A549 (cell line): Measurements from ENCODE around the gene SPTB.

Source experiments
- BHLHE40 ChIP-seq: IDR thresholded peaks from 2 replicates; pipeline ENCODE4 v1.6.1; 2012; ENCODE audit warnings: low read depth, low read length, inconsistent platforms
- CBX2 ChIP-seq: fragments of 200-600 bp; sonication (generic); IDR thresholded peaks from 2 replicates; pipeline ENCODE4 v1.6.1; 2016; ENCODE audit warnings: low read depth, mild to moderate bottlenecking, borderline replicate concordance
- CEBPB ChIP-seq, 2 experiments: fragments of >200 bp in 1 of 2; sonication (Bioruptor Twin) in 1 of 2; formaldehyde crosslinking in 1 of 2; IDR thresholded peaks; 2 replicates each; pipeline ENCODE4 v1.6.1; 2012 to 2016
- EP300 ChIP-seq, 2 experiments: fragments of >200 bp; sonication (Bioruptor Twin); formaldehyde crosslinking; IDR thresholded peaks; 2 replicates in 1 of 2; 3 replicates in 1 of 2; pipeline ENCODE4 v1.6.1; 2016 to 2017
- MAX ChIP-seq: IDR thresholded peaks from 2 replicates; pipeline ENCODE4 v1.6.1; 2012
- NFE2L2 ChIP-seq: fragments of 150-350 bp; conservative IDR thresholded peaks from 2 replicates; pipeline ENCODE4 v1.6.1; 2014; ENCODE audit warnings: low read length
- POLR2A ChIP-seq: IDR thresholded peaks from 2 replicates; pipeline ENCODE4 v1.6.1; 2012; ENCODE audit warnings: mild to moderate bottlenecking, low read length
- RCOR1 ChIP-seq: fragments of 150-350 bp; IDR thresholded peaks from 2 replicates; pipeline ENCODE4 v1.6.1; 2014; ENCODE audit warnings: antibody characterized with exemption, low read length, low read depth
- TP53 ChIP-seq: fragments of 250-450 bp; sonication (Bioruptor Pico); IDR thresholded peaks from 2 replicates; pipeline ENCODE4 v1.5.0; 2021; ENCODE audit warnings: mild to moderate bottlenecking, moderate library complexity
- TF ChIP-seq, protein P1 (sequence below): fragments of >200 bp; sonication (Bioruptor Twin); formaldehyde crosslinking; IDR thresholded peaks from 3 replicates; pipeline ENCODE4 v1.5.1; 2016
- TF ChIP-seq, protein P2 (sequence below): fragments of 450-650 bp; IDR thresholded peaks from 2 replicates; pipeline ENCODE4 v1.6.1; 2014; ENCODE audit warnings: antibody characterized with exemption
- TF ChIP-seq, protein P3 (sequence below): IDR thresholded peaks from 2 replicates; pipeline ENCODE4 v1.6.1; 2012

GRCh38 chr14:64790478-64790877, 89.2 kb downstream of the SPTB start:
- TF ChIP-seq POLR2A (no peak), MAX (no peak), EP300 (IDR thresholded peaks at IDR 0.05) (no peak), CBX2 (no peak), TP53 (CRISPR knock-in tag) (no peak), RCOR1 (no peak), CEBPB (IDR thresholded peaks at IDR 0.05) (no peak), BHLHE40 (no peak), NFE2L2 (no peak)
- TF ChIP-seq, protein P1, sequence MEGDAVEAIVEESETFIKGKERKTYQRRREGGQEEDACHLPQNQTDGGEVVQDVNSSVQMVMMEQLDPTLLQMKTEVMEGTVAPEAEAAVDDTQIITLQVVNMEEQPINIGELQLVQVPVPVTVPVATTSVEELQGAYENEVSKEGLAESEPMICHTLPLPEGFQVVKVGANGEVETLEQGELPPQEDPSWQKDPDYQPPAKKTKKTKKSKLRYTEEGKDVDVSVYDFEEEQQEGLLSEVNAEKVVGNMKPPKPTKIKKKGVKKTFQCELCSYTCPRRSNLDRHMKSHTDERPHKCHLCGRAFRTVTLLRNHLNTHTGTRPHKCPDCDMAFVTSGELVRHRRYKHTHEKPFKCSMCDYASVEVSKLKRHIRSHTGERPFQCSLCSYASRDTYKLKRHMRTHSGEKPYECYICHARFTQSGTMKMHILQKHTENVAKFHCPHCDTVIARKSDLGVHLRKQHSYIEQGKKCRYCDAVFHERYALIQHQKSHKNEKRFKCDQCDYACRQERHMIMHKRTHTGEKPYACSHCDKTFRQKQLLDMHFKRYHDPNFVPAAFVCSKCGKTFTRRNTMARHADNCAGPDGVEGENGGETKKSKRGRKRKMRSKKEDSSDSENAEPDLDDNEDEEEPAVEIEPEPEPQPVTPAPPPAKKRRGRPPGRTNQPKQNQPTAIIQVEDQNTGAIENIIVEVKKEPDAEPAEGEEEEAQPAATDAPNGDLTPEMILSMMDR: no peak
- TF ChIP-seq, protein P2, sequence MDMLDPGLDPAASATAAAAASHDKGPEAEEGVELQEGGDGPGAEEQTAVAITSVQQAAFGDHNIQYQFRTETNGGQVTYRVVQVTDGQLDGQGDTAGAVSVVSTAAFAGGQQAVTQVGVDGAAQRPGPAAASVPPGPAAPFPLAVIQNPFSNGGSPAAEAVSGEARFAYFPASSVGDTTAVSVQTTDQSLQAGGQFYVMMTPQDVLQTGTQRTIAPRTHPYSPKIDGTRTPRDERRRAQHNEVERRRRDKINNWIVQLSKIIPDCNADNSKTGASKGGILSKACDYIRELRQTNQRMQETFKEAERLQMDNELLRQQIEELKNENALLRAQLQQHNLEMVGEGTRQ: no peak
- TF ChIP-seq, protein P3, sequence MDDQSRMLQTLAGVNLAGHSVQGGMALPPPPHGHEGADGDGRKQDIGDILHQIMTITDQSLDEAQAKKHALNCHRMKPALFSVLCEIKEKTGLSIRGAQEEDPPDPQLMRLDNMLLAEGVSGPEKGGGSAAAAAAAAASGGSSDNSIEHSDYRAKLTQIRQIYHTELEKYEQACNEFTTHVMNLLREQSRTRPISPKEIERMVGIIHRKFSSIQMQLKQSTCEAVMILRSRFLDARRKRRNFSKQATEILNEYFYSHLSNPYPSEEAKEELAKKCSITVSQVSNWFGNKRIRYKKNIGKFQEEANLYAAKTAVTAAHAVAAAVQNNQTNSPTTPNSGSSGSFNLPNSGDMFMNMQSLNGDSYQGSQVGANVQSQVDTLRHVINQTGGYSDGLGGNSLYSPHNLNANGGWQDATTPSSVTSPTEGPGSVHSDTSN: no peak
